EH (cell line): ENCODE data around the gene CAPN15.
A peak's percentile ranks its signal among the peaks of the same experiment; 100 is the strongest.

Experiments used
- DNase-seq: peaks from one replicate; pipeline ENCODE4 v3.0.0-alpha.2; 2015; ENCODE audit warnings: low read depth

Gene CAPN15

GRCh38 chr16:525520-526180 is 1.9 kb upstream of the CAPN15 start:
- DNase-seq, result peak; percentile 92

GRCh38 chr16:526181-527014 is 1.1 kb upstream of the CAPN15 start:
- DNase-seq, result peak; percentile 58

GRCh38 chr16:528111-529011 is 849 bp downstream of the CAPN15 start:
- peak; percentile 79 for DNase-seq

- DNase-seq, result no peak
Measured at GRCh38 chr16:529012-529575, 1.6 kb downstream of the CAPN15 start.

GRCh38 chr16:530111-530817 is 2.8 kb downstream of the CAPN15 start:
- DNase-seq, result no peak

GRCh38 chr16:531494-532125 is 4.1 kb downstream of the CAPN15 start:
- no peak for DNase-seq

- no peak for DNase-seq
Measured at GRCh38 chr16:533391-534123, 6.0 kb downstream of the CAPN15 start.

- DNase-seq, result no peak
Measured at GRCh38 chr16:534135-534534, 6.6 kb downstream of the CAPN15 start.

- no peak for DNase-seq
Measured at GRCh38 chr16:534856-535445, 7.4 kb downstream of the CAPN15 start.

GRCh38 chr16:535446-536405 is 8.2 kb downstream of the CAPN15 start:
- DNase-seq, result peak; percentile 80

GRCh38 chr16:536746-537145 is 9.2 kb downstream of the CAPN15 start:
- DNase-seq, result no peak

- no peak for DNase-seq
Measured at GRCh38 chr16:537415-538335, 10.2 kb downstream of the CAPN15 start.

- DNase-seq, result peak; percentile 87
Measured at GRCh38 chr16:539901-540530, 12.5 kb downstream of the CAPN15 start.

GRCh38 chr16:540645-541340 is 13.3 kb downstream of the CAPN15 start:
- no peak for DNase-seq

- no peak for DNase-seq
Measured at GRCh38 chr16:543301-544164, 16.0 kb downstream of the CAPN15 start.
